ENCODE results near the gene MPC2. TPM values are rescaled to one million over a fixed set of nuclear protein-coding genes. Genes with fewer than 3 reads are reported as not detected.
"Not testable (repeated sequence)": the region's sequence is repeated elsewhere in the genome, so short reads cannot be mapped to it uniquely, and the experiment has no call there.

Gene MPC2
- total RNA-seq, 1 donor from 2014 or later = 267 TPM

DNA sequence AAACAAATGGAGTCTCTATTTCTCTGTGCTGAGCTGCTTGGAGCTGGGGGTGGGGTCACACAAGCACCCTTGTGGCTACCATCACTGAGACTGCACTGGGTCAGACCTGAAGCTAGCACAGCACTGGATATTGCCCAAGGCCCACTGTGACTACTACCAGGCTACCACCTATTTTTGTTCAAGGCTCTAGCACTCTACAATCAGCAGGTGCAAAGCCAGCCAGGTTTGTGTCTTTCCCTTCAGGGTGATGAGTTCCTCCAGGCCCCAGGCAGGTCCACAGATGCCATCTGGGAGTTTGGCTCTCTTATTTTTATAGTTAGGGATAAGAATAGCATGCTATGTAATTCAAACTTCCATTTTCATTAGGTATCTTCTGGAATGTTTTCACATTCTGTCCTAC lies 46.5 kb downstream of the MPC2 start:
- intact Hi-C loops (cut with micrococcal nuclease) = no loop called here
- Histone ChIP-seq H3K4me1 (no peaks in the 10 kb centered on the region), H3K36me3 (no peaks in the 10 kb centered on the region), H3K4me3 (no peak overlapping the region), H3K27ac (replicated peaks) (no peak overlapping the region), H3K27me3 (ENCODE audit: low read depth) (no peaks in the 10 kb centered on the region), H3K9me3 (replicated peaks) (peaks cover 8% of the 10 kb centered on the region)
- TF ChIP-seq, protein P1, sequence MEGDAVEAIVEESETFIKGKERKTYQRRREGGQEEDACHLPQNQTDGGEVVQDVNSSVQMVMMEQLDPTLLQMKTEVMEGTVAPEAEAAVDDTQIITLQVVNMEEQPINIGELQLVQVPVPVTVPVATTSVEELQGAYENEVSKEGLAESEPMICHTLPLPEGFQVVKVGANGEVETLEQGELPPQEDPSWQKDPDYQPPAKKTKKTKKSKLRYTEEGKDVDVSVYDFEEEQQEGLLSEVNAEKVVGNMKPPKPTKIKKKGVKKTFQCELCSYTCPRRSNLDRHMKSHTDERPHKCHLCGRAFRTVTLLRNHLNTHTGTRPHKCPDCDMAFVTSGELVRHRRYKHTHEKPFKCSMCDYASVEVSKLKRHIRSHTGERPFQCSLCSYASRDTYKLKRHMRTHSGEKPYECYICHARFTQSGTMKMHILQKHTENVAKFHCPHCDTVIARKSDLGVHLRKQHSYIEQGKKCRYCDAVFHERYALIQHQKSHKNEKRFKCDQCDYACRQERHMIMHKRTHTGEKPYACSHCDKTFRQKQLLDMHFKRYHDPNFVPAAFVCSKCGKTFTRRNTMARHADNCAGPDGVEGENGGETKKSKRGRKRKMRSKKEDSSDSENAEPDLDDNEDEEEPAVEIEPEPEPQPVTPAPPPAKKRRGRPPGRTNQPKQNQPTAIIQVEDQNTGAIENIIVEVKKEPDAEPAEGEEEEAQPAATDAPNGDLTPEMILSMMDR (IDR thresholded peaks at IDR 0.05; ENCODE audit: borderline replicate concordance) = no peak
- DNase-seq = no peak

DNA sequence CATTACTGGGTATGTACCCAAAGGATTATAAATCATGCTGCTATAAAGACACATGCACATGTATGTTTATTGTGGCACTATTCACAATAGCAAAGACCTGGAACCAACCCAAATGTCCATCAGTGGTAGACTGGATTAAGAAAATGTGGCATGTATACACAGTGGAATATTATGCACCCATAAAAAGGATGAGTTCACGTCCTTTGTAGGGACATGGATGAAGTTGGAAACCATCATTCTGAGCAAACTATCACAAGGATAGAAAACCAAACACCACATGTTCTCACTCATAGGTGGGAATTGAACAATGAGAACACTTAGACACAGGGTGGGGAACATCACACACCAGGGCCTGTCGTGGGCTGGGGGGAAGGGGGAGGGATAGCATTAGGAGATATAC lies 49.7 kb downstream of the MPC2 start:
- H3K4me3 ChIP-seq; DNase-seq; H3K27me3 ChIP-seq (ENCODE audit: low read depth); H3K9me3 ChIP-seq (replicated peaks); H3K27ac ChIP-seq (replicated peaks); intact Hi-C loops (cut with micrococcal nuclease); H3K36me3 ChIP-seq; H3K4me1 ChIP-seq: not testable (repeated sequence)

DNA sequence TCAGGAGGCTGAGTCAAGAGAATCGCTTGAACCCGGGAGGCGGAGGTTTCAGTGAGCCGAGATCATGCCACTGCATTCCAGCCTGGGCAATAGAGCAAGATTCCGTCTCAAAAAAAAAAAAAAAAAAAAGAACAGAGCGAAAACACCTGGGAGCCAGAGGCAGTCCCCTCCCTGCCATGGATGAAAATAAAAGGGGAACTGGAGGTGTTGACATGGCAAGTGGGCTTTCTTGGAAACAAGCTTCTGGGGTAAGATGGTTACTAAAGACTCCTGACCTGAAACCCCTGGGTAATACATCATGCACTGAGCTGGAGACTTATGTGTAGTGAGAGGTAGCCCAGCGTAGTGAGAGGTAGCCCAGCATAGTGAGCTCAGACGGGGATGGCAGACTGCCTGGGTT lies 54.5 kb downstream of the MPC2 start:
- Histone ChIP-seq H3K9me3 (replicated peaks) (peaks cover 8% of the 10 kb centered on the region), H3K27ac (replicated peaks) (no peak overlapping the region), H3K4me3 (no peak overlapping the region), H3K4me1 (peaks cover 13% of the 10 kb centered on the region), H3K27me3 (ENCODE audit: low read depth) (no peaks in the 10 kb centered on the region), H3K36me3 (no peaks in the 10 kb centered on the region)
- DNase-seq = no peak
- TF ChIP-seq, protein P1 (IDR thresholded peaks at IDR 0.05; ENCODE audit: borderline replicate concordance) = no peak
- intact Hi-C loops (cut with micrococcal nuclease) = no loop called here

DNA sequence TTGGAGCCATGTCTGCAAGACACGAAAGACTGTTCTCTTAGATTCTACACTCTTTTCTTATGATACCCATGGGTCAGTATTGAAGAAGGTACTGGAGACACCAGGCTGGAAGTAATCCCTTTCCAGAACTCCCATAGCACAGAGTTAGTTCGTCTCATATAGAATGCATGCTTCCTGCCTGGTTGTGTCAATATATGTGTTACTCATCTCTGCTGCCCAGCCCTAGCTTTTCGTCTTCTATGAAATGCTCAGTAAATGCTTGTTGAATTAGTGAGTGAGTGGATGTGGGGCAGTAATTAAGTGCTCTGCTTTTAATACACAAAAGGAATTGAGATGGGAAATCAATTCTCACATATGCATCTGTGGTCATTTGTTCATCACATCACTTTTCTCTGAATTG lies 55.1 kb downstream of the MPC2 start:
- intact Hi-C loops (cut with micrococcal nuclease) = no loop called here
- no peaks in the 10 kb centered on the region for H3K36me3 ChIP-seq
- no peak overlapping the region for H3K27ac ChIP-seq (replicated peaks)
- DNase-seq = no peak
- no peak overlapping the region for H3K4me3 ChIP-seq
- H3K4me1 ChIP-seq = peaks cover 13% of the 10 kb centered on the region
- peaks cover 8% of the 10 kb centered on the region for H3K9me3 ChIP-seq (replicated peaks)
- no peaks in the 10 kb centered on the region for H3K27me3 ChIP-seq (ENCODE audit: low read depth)
- TF ChIP-seq, protein P1 (IDR thresholded peaks at IDR 0.05; ENCODE audit: borderline replicate concordance) = no peak

DNA sequence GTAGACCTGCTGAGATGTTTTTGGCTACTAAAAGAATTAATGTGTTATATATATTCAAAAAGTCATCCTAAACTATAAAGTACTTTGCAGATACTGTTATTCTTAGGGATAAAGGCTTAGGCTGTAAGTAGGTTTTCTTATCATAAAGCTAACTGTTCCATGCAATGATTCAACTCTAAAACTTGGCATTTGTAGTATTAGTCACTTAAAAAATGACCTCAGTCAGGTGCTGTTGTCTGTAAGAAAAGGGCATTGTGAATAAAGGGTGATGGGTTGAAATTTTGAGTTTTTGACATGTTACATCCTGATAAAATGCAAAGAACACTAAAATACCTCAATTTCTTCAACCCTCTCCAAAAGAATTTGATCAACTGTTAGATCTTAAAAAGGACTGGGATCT lies 55.8 kb downstream of the MPC2 start:
- H3K27ac ChIP-seq (replicated peaks) = no peak overlapping the region
- peaks cover 5% of the 10 kb centered on the region for H3K9me3 ChIP-seq (replicated peaks)
- H3K27me3 ChIP-seq (ENCODE audit: low read depth) = no peaks in the 10 kb centered on the region
- H3K36me3 ChIP-seq = no peaks in the 10 kb centered on the region
- no peak overlapping the region for H3K4me3 ChIP-seq
- intact Hi-C loops (cut with micrococcal nuclease) = no loop called here
- H3K4me1 ChIP-seq = peaks cover 13% of the 10 kb centered on the region
- TF ChIP-seq, protein P1 (IDR thresholded peaks at IDR 0.05; ENCODE audit: borderline replicate concordance) = no peak
- no peak for DNase-seq

DNA sequence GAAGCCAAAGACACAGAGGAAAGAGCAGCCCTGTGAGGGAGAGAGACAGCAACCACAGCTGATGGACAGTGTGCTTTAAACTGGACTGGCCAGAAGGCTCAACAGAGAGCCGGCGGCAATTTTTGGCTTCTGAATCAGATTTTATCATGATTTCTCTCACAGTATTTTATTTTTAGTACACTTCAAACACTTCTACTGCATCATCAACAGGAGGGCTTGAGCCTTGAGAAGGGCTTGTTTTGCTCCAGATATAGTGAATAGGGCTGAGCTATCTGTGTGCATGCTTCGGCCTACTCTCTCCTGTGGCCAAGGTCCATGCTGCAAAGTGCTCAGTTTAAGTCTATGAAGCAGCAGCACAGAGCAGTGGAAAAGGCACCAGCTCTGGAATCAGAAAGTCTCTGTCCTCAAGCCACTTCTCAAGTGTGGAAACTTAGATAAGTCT lies 56.3 kb downstream of the MPC2 start:
- peaks cover 13% of the 10 kb centered on the region for H3K4me1 ChIP-seq
- DNase-seq = no peak
- TF ChIP-seq, protein P1 (IDR thresholded peaks at IDR 0.05; ENCODE audit: borderline replicate concordance) = no peak
- peaks cover under 1% of the 10 kb centered on the region for H3K9me3 ChIP-seq (replicated peaks)
- H3K36me3 ChIP-seq = no peaks in the 10 kb centered on the region
- intact Hi-C loops (cut with micrococcal nuclease) = no loop called here
- H3K27me3 ChIP-seq (ENCODE audit: low read depth) = no peaks in the 10 kb centered on the region
- H3K27ac ChIP-seq (replicated peaks) = no peak overlapping the region
- H3K4me3 ChIP-seq = no peak overlapping the region

Data from left ventricle myocardium inferior (tissue), 1 donor.